NCI-H146 treated with DMSO at 0.1 percent for 48 hours (cell line): ENCODE measurements around the gene SUSD2.
"Not testable (repeated sequence)": the region's sequence is repeated elsewhere in the genome, so short reads cannot be mapped to it uniquely, and the experiment has no call there.

Experiments used
- DNase-seq: peaks from one replicate; lab custom pipeline; 2025; ENCODE audit not compliant: unreplicated experiment; lab: John Stamatoyannopoulos, UW

SUSD2 gene

DNA sequence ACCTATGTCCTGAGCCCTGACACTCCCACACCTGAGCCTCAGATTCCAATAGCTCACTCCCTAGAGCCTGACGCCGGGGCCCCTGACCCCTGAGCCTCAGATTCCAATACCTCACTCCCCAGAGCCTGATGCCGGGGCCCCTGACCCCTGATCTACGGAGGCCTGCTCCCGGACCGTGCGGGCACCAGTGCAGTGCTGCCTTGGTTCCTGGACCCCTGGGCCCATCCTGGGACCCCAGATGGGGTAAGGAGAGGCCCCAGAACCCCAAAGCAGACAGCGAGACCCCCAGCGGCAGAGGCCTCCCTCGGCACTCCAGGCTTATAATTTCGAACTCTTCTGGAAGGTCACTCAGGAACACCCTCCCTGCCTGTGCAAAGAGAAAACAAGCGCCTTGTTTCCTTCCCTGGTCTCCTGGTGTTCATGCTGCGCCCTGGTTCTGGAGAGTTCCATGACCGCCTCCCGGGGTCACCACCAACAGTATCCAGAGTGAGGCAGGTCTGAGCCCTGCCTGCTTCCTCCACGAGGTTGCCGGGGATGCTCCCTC is 7.5 kb downstream of the SUSD2 start:
- no peak for DNase-seq

DNA sequence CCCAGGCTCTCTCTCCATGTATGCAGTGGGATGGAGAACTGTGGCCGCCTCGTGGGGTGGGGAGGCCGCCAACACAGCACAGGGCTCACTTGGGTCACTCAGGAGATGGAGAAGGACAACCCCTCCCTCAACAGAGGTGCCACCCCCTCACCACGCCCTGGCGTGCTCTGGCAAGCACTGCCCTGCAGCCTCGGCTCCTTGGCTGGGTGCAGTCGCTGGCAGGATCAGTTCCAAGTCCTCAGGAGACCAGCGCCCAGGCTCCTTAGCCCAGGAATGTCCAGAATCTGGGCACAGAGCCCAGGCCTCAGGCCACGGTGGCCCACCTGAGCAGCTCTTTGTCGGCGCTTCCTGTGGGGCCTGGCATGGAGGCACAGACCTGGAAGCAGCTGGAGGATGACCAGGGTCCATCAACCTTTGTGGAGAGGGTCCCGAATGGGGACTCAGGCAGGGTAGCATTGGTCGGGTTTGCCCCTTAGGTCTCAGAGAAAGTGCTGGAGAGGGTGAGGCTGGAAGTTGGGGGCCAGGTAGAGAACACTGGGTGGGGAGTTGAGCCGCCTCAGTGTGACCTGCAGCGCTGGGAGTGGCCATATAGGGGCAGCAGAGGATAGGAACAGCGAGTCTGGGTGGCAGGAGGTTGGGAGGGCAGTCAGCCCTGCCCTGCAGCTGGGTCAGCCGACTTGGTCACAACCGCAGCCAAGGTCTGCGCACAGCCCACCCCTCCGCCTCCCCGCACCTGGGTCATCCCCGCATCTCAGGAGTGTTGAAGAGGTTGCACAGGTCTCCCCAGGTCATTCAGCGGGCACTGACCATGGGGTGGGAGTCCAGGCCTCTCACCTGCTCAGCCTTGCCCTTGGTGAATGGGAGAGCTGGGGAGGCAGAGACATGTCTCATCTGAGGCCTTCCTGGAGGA is 8.2 kb downstream of the SUSD2 start:
- DNase-seq: no peak

DNA sequence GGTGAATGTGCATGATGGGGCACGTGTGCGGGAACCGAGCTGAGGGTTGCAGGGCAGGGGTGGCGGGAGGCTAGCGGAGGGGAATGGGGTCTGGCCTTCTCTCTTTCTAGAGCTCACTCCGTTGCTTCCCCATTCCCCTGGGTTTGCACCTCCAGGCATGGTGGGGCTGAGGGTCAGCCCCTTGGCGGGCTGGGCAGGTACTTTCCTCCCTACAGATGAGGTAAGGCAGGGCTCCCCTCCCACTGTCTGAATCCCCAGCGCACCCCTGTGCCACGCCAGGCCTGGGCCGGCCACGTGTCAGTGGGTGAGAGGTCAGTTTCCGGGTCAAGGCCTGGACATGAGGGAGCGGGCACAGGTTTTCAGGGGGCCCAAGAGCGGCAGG is 8.9 kb downstream of the SUSD2 start:
- DNase-seq: no peak

- no peak for DNase-seq
These were observed 9.4 kb downstream of the SUSD2 start for GRCh38 chr22:24190596-24191208.

DNA sequence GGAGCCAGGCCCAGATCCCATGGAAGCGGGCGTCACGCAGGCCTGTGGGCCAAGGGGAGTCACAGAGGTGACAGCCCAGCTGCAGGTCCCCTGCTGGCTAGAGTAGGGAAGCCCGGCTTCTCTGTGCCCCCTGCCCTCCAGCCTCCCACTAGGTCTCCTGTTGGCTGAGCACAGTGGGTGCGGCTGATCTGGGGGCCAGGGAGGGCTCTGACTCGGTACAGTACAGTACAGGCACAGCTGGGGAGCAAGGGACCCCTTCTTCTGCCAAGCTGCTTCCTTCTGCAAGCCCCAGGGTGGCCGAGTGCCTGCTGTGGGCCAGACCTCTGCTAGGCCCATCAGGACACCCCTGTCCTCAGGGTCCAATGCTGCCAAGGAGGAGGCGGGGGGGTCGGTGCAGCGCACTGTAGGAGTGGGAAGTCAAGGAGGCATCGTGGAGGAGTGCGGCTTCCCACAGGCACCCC is 10.1 kb downstream of the SUSD2 start:
- no peak for DNase-seq

- DNase-seq: no peak
These were observed 10.6 kb downstream of the SUSD2 start for GRCh38 chr22:24191893-24192292.

DNA sequence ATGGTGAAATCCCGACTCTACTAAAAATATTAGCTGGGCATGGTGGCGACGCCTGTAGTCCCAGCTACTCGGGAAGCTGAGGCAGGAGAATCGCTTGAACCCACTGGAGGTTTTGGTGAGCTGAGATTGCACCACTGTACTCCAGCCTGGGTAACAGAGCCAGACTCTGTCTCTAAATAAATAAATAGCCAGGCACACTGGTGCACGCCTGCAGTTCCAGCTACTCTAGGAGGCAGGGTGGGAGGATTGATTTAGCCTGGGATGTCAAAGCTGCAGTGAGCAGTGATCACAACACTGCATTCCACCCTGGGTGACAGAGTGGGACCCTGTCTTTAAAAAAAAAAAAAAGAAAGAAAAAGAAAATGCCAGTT is 17.4 kb downstream of the SUSD2 start:
- DNase-seq: no peak

DNA sequence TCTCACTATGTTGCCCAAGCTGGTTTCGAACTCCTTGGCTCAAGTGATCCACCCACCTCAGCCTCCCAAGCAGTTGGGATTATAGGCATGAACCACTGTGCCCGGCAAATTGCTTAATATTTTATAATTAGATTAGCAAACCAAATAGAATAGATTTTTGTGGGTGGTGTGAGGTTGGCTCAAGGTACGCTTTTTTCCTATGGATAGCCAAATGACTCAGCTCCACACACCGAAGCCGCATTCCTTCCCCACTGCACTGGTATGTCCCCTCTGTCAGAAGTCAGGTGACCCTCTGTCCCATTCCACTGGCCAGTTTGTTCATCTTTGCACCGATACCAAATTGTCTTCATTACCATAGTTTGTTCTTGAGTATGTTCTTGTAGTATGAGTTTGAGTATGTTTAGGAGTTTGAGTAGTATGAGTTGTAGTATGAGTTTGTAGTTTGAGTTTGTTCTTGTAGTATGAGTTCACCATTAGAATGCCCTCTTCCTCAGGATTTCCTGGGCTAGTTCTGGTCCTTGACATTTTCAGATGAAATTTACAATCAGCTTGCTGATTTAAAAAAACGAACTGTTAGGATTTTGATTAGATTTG is 19.4 kb downstream of the SUSD2 start:
- no peak for DNase-seq

DNA sequence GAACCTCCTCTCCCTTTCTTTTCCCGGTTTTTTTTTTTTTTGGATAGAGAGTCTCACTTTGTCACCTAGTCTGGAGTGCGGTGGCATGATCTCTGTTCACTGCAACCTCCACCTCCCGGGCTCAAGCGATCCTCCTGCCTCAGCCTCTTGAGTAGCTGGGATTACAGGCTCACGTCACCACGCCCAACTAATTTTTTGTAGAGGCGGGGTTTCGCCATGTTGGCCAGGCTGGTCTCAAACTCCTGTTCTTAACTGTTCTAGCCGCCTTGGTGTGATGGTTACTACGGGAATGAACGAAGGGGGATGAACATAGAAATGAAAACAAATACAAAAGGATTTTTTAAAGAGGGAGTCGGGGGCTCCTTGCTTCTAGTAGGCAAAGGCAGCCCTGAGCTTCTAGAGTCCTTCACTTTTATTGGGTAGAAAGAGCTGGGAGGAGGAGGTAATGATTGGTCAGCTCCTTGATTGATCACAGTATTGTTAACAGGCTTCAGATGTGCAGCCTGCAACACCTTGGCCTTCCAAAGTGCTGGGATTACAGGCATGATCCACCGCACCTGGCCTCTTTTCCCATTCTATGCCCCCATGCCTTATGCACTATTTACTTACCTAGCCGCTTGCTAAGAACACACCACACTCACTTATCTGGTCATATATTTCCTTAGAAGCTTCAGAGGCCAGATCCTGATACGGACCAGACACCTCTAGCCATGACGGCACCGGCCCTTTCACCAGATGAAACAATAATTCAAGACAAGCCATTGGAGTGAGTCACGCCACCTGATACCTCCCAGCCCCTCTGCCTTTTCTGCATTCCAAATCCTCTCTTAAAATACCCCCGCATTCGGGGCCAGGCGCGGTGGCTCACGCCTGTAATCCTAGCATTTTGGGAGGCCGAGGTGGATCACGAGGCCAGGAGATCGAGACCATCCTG is 20.7 kb downstream of the SUSD2 start:
- no peak for DNase-seq

- DNase-seq: not testable (repeated sequence)
These were observed 22.6 kb downstream of the SUSD2 start for GRCh38 chr22:24203856-24204255.

- DNase-seq: no peak
These were observed 24.3 kb downstream of the SUSD2 start for GRCh38 chr22:24205438-24206195.

DNA sequence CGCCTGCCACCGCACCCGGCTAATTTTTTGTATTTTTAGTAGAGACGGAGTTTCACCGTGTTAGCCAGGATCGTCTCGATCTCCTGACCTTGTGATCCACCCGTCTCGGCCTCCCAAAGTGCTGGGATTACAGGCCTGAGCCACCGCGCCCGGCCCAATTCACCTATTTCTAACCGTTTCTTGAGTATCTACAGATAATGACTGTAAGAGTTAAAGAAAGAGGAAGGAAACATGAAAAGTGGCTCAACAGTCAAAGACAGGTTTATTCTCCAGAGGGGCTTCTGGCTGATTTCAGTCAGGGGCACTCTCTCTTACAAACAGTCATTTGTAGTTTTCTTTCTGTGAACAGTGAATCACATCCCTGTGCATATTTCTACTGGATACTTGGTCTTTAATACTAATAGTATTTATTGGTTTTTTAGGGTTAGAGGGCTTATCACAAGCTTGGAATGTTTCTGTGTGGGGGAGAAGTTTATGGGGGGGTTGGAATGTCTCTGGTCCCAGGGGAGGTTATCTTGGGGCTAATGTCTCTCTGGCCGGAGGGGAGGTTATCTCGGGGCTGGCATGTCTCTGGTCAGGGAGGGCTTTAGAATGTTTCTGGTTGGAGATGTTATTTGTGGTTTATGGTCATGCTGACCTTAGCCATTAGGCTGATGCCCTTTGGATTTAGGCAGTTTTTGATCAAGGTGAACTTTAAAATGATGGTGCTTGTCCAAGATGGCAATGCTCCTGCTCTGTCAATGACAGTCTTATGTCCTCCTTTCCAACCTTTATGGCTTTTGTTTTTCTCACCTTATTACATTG is 25.4 kb downstream of the SUSD2 start:
- DNase-seq: not testable (repeated sequence)

- no peak for DNase-seq
These were observed 26.2 kb downstream of the SUSD2 start for GRCh38 chr22:24207264-24208011.

DNA sequence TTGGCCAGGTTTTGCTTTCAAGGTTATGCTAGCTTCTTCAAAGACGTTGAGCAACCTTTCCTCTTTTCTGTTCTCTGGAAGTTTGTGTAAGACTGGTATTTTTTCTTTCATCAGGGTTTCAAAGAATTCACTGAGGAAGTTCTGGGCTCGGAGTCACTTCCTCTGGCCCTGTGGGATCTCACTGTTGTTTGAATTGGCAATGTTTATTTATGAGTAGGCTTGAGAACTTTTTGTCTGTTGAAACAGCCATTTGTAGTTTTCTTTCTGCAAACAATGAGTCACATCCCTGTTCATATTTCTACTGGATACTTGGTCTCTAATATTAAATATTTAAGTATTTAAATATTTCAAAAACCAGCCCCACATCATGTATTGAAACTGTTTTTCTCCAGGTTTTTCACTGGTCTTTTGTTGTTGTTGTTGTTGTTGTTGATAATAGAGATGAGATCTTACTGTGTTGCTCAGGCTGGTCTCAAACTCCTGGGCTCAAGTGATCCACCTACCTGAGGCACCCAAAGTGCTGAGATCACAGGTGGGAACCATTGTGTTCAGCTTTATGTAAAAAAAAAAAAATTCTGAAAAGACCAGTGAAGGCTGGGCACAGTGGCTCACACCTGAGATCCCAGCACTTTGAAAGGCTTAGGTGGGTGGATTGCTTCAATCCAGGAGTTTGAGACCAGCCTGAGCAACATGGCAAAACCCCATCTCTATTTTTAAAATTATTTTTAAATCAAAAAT is 26.9 kb downstream of the SUSD2 start:
- DNase-seq: no peak

DNA sequence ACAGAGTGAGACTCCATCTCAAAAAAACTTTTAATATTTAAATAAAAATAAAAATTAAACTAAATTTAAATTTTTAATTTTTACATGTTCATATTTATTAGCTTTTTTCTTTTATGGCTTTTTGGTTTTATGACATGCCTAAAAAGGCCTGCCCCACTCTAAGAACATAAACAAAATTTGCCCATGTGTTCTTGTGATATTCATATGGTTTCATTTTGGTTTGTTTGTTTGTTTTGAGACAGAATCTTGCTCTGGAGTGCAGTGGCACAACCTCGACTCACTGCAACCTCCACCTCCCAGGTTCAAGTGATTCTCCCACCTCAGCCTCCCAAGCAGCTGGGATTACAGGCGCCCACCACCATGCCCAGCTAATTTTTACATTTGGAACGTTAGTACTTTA is 27.7 kb downstream of the SUSD2 start:
- no peak for DNase-seq

DNA sequence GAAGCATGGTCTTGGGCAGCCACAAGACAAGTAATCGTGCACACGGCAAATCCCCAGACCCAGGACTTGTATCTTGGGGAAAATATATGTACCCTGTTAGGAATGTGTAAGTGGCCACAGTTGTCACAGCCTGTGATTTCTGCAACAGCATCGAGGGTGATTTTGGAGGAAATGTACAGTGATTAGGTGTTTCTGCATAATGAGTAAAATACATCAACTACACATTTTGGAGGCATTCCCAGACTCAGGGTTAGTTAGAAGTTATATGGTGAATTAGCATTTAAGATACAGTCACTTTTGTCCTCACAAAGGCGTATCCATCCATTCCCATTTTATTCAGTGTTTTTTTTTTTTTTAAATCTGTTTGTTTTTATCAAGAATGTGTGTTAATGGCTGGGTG is 28.4 kb downstream of the SUSD2 start:
- no peak for DNase-seq

- DNase-seq: not testable (repeated sequence)
These were observed 29.1 kb downstream of the SUSD2 start for GRCh38 chr22:24210409-24210808.

DNA sequence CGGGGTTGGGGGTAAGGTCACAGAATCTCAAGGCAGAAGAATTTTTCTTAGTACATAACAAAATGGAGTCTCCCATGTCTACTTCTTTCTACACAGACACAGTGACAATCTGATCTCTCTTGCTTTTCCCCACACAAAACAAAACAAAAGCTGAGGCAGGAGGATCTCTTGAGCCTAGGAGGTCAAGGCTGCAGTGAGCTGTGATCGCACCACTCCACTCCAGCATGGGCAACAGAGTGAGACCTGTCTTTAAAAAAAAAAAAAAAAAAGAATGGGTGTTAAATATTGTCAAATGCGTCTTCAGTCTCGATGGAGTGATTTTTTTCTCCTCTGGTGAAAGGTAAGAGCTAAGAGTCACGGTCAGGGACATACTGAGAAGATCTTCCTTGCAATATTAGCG is 30.4 kb downstream of the SUSD2 start:
- not testable (repeated sequence) for DNase-seq
